K562 (cell line): ENCODE measurements around the gene MUCL3. TPM values are rescaled to one million over a fixed set of nuclear protein-coding genes. Genes with fewer than 3 reads are reported as not detected.
A peak's percentile ranks its signal among the peaks of the same experiment; 100 is the strongest.

ENCODE experiments used
- CREM ChIP-seq: IDR thresholded peaks from 2 replicates; pipeline ENCODE4 v1.6.1; 2014; ENCODE audit warnings: antibody characterized with exemption, low read depth
- CXXC5 ChIP-seq: fragments of 250-450 bp; sonication (Bioruptor Pico); IDR thresholded peaks from 2 replicates; pipeline ENCODE4 v1.8.0; 2022; ENCODE audit warnings: inconsistent platforms, mild to moderate bottlenecking, moderate library complexity
- E2F3 ChIP-seq: fragments of 250-450 bp; sonication (Bioruptor Pico); IDR thresholded peaks from 2 replicates; pipeline ENCODE4 v1.4.0; 2020; ENCODE audit warnings: mild to moderate bottlenecking
- ETV5 ChIP-seq: sonication (generic); formaldehyde crosslinking; IDR thresholded peaks from 2 replicates; pipeline ENCODE4 v1.4.0; 2020; ENCODE audit warnings: low read depth, mild to moderate bottlenecking, missing genetic modification reagents
- HDAC1 ChIP-seq, 2 experiments: fragments of 450-650 bp; IDR thresholded peaks; 2 replicates each; pipeline ENCODE4 v1.6.1; 2016 to 2017; ENCODE audit warnings: inconsistent platforms in 1 of 2, mild to moderate bottlenecking in 1 of 2, moderate library complexity in 1 of 2
- KLF13 ChIP-seq: fragments of 450-650 bp; IDR thresholded peaks from 2 replicates; pipeline ENCODE4 v1.6.1; 2016; ENCODE audit warnings: missing genetic modification characterization, low read depth, mild to moderate bottlenecking, missing compliant biosample characterization, moderate library complexity, borderline replicate concordance
- LCOR ChIP-seq: sonication (generic); formaldehyde crosslinking; IDR thresholded peaks from 2 replicates; pipeline ENCODE4 v1.8.0; 2022; ENCODE audit warnings: mild to moderate bottlenecking, missing genetic modification reagents
- PHF21A ChIP-seq: fragments of 450-650 bp; IDR thresholded peaks from 2 replicates; pipeline ENCODE4 v1.6.1; 2017; ENCODE audit warnings: low read depth, borderline replicate concordance
- PTTG1 ChIP-seq: fragments of 450-650 bp; IDR thresholded peaks from 2 replicates; pipeline ENCODE4 v1.6.1; 2016; ENCODE audit warnings: low read depth, mild to moderate bottlenecking, missing genetic modification characterization, missing compliant biosample characterization
- RFX1 ChIP-seq: fragments of 450-650 bp; IDR thresholded peaks from 2 replicates; pipeline ENCODE4 v1.6.1; 2016; ENCODE audit warnings: mild to moderate bottlenecking, moderate library complexity
- SMC3 ChIP-seq: conservative IDR thresholded peaks from 2 replicates; pipeline ENCODE4 v1.6.1; 2011; ENCODE audit warnings: low read depth, low read length, improper control_type of control experiment; ENCODE audit not compliant: insufficient read depth
- TEAD4 ChIP-seq, 2 experiments: sonication (generic) in 1 of 2; formaldehyde crosslinking in 1 of 2; IDR thresholded peaks; 2 replicates each; pipeline versions ENCODE4 v1.6.1 to v1.8.0; 2012 to 2022; ENCODE audit warnings: borderline replicate concordance in 1 of 2, inconsistent platforms in 1 of 2, low read length in 1 of 2, mild to moderate bottlenecking in 1 of 2, missing genetic modification reagents in 1 of 2
- YBX1 ChIP-seq: fragments of 450-650 bp; IDR thresholded peaks from 2 replicates; pipeline ENCODE4 v1.7.1; 2016; ENCODE audit warnings: mild to moderate bottlenecking
- polyA plus RNA-seq, 8 experiments: library from polyadenylated mRNA; depleted of rRNA in 4 of 8; stranded (reverse) in 5 of 8; unstranded in 3 of 8; fragments of >200 nt; fragmentation: Nextera tagmentation in 2 of 8; fragmentation: Illumina TruSeq in 1 of 8; extraction: Ambion mirVana in 2 of 8; extraction: Trizol in 1 of 8; gene quantifications; 2 replicates each; pipeline versions ENCODE4 v1.2.1 to v1.2.3, GENCODE V29; 2011 to 2014; ENCODE audit warnings: inconsistent platforms in 1 of 8, missing spikeins in 1 of 8
- total RNA-seq, 7 experiments: library from RNA; depleted of rRNA in 6 of 7; stranded (reverse); fragments of >200 nt in 6 of 7; fragmentation: Illumina TruSeq in 2 of 7; extraction: Trizol in 2 of 7; gene quantifications; 2 replicates each; pipeline versions ENCODE4 v1.2.1 to v1.2.3, GENCODE V29; 2011 to 2021; ENCODE audit warnings: low replicate concordance in 1 of 7
- TF ChIP-seq, protein P1 (sequence below), 2 experiments: fragments of 450-650 bp; formaldehyde crosslinking in 1 of 2; IDR thresholded peaks; 2 replicates each; pipeline versions ENCODE4 v1.4.0 to v1.6.1; 2014 to 2020; ENCODE audit warnings: mild to moderate bottlenecking in 2 of 2, borderline replicate concordance in 1 of 2, low read depth in 1 of 2
- TF ChIP-seq, protein P2 (sequence below): fragments of 200-800 bp; sonication (Bioruptor generic); IDR thresholded peaks from 2 replicates; pipeline ENCODE4 v1.6.1; 2017; ENCODE audit warnings: missing genetic modification characterization, missing compliant biosample characterization
- TF ChIP-seq, protein P3 (sequence below): fragments of 450-650 bp; IDR thresholded peaks from 2 replicates; pipeline ENCODE4 v1.6.1; 2016

Gene MUCL3
- total and polyA plus RNA-seq, 9 of the 15 experiments (the other 6 are each of a cell fraction or from before 2014, with no cell fraction given) = 0.07 TPM; not detected in 8

DNA sequence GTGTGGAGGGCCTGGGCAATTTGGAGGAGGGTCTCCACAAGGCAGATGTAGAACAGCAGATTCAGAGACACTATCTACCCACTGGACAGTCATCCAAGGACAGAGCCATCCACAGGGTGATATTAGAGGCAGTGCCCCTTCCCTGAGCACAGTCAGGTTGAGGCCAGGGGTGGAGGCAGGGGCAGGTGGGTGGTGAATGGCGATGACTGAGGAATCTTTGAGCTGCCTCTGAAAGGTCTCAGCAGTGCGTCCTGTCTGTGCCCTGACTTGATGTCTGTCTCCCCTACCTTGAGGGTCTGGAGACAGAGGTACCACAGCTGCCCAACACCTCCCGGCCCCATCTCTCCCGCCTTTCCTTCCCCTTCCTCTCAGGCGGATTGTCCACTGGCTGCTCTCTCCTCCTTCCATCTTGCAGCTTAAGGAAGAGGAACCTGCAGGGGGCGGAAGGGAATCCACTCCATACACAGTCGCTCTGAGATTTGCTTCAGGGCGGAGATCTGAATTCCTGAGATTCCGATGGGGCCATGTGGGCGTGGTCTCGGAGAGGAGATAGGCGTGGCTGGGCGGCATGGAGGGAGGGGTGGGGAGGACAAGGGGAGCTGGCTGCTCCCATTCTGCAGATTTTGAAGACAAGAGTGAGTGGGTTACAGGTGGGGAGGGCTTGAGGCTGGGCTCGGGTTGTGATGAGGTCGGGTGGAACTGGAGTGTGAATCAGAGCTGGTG is 1.7 kb downstream of the MUCL3 start (continued):
- TF ChIP-seq, protein P1, sequence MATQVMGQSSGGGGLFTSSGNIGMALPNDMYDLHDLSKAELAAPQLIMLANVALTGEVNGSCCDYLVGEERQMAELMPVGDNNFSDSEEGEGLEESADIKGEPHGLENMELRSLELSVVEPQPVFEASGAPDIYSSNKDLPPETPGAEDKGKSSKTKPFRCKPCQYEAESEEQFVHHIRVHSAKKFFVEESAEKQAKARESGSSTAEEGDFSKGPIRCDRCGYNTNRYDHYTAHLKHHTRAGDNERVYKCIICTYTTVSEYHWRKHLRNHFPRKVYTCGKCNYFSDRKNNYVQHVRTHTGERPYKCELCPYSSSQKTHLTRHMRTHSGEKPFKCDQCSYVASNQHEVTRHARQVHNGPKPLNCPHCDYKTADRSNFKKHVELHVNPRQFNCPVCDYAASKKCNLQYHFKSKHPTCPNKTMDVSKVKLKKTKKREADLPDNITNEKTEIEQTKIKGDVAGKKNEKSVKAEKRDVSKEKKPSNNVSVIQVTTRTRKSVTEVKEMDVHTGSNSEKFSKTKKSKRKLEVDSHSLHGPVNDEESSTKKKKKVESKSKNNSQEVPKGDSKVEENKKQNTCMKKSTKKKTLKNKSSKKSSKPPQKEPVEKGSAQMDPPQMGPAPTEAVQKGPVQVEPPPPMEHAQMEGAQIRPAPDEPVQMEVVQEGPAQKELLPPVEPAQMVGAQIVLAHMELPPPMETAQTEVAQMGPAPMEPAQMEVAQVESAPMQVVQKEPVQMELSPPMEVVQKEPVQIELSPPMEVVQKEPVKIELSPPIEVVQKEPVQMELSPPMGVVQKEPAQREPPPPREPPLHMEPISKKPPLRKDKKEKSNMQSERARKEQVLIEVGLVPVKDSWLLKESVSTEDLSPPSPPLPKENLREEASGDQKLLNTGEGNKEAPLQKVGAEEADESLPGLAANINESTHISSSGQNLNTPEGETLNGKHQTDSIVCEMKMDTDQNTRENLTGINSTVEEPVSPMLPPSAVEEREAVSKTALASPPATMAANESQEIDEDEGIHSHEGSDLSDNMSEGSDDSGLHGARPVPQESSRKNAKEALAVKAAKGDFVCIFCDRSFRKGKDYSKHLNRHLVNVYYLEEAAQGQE (IDR thresholded peaks at IDR 0.05; ENCODE audit: borderline replicate concordance) = peak; percentile 51; the same call in 1 of the 2 replicates
- TF ChIP-seq, protein P1 (CRISPR knock-in tag; IDR thresholded peaks at IDR 0.05; ENCODE audit: low read depth) = no peak
- TF ChIP-seq E2F3 (CRISPR knock-in tag) (no peak), SMC3 (peak; percentile 40; the same call in 1 of the 2 replicates), HDAC1 (IDR thresholded peaks at IDR 0.05) (peak in 1 of 2 experiments; percentile 95; a peak in 2 of 4 replicates), KLF13 (tag) (peak; percentile 39; the same call in 1 of the 2 replicates), CREM (peak; percentile 35; the same call in 1 of the 2 replicates), CXXC5 (CRISPR knock-in tag) (peak; percentile 44; the same call in 1 of the 2 replicates), ETV5 (0 out of 2 replicates have a peak, but pooled peaks have one; percentile 20), RFX1 (no peak), YBX1 (no peak), PHF21A (peak; percentile 80; the same call in 1 of the 2 replicates), TEAD4 (IDR thresholded peaks at IDR 0.05; ENCODE audit: low read length) (peak; percentile 90), TEAD4 (CRISPR knock-in tag; IDR thresholded peaks at IDR 0.05; ENCODE audit: borderline replicate concordance) (no peak), PTTG1 (tag) (no peak), LCOR (CRISPR knock-in tag) (0 out of 2 replicates have a peak, but pooled peaks have one; percentile 21)
- TF ChIP-seq, protein P2, sequence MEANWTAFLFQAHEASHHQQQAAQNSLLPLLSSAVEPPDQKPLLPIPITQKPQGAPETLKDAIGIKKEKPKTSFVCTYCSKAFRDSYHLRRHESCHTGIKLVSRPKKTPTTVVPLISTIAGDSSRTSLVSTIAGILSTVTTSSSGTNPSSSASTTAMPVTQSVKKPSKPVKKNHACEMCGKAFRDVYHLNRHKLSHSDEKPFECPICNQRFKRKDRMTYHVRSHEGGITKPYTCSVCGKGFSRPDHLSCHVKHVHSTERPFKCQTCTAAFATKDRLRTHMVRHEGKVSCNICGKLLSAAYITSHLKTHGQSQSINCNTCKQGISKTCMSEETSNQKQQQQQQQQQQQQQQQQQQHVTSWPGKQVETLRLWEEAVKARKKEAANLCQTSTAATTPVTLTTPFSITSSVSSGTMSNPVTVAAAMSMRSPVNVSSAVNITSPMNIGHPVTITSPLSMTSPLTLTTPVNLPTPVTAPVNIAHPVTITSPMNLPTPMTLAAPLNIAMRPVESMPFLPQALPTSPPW = peak; percentile 47; the same call in 1 of the 2 replicates
- TF ChIP-seq, protein P3, sequence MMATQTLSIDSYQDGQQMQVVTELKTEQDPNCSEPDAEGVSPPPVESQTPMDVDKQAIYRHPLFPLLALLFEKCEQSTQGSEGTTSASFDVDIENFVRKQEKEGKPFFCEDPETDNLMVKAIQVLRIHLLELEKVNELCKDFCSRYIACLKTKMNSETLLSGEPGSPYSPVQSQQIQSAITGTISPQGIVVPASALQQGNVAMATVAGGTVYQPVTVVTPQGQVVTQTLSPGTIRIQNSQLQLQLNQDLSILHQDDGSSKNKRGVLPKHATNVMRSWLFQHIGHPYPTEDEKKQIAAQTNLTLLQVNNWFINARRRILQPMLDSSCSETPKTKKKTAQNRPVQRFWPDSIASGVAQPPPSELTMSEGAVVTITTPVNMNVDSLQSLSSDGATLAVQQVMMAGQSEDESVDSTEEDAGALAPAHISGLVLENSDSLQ = 0 out of 2 replicates have a peak, but pooled peaks have one; percentile 22
